ENCODE measurements around the gene OR6C70. TPM values are rescaled to one million over a fixed set of nuclear protein-coding genes. Genes with fewer than 3 reads are reported as not detected.

OR6C70 gene
- total and polyA plus RNA-seq, 2 of the 13 experiments (the other 11 are each of a cell fraction or from before 2014, with no cell fraction given): not detected

GRCh38 chr12:55499810-55500252 lies 29.9 kb upstream of the OR6C70 start (continued):
- TF ChIP-seq TFE3 (CRISPR knock-in tag; IDR thresholded peaks at IDR 0.05) (0 out of 2 replicates have a peak, but pooled peaks have one; percentile 26), ZNF138 (CRISPR knock-in tag; IDR thresholded peaks at IDR 0.05; ENCODE audit: low read depth) (no peak), PRDM15 (CRISPR knock-in tag; IDR thresholded peaks at IDR 0.05) (no peak), STAT6 (CRISPR knock-in tag; IDR thresholded peaks at IDR 0.05; ENCODE audit: borderline replicate concordance) (0 out of 2 replicates have a peak, but pooled peaks have one; percentile 74), NCOR1 (IDR thresholded peaks at IDR 0.05; ENCODE audit: borderline replicate concordance, low read length) (peak; percentile 91), FOXO1 (CRISPR knock-in tag; IDR thresholded peaks at IDR 0.05) (peak; percentile 67), PAXIP1 (CRISPR knock-in tag; conservative IDR thresholded peaks at IDR 0.05) (peak; percentile 97), MLXIP (CRISPR knock-in tag; IDR thresholded peaks at IDR 0.05; ENCODE audit: borderline replicate concordance) (no peak), ARNTL (CRISPR knock-in tag; IDR thresholded peaks at IDR 0.05) (peak; percentile 58; the same call in 1 of the 2 replicates), FOXA3 (CRISPR knock-in tag; IDR thresholded peaks at IDR 0.05) (peak; percentile 82), ZC3H4 (CRISPR knock-in tag; IDR thresholded peaks at IDR 0.05; ENCODE audit: borderline replicate concordance) (no peak), IKZF4 (CRISPR knock-in tag; IDR thresholded peaks at IDR 0.05; ENCODE audit: borderline replicate concordance, low read depth, not compliant biosample characterization) (no peak)
